K562 (cell line): ENCODE measurements around the gene TBRG1. TPM values are rescaled to one million over a fixed set of nuclear protein-coding genes. Genes with fewer than 3 reads are reported as not detected.
A peak's percentile ranks its signal among the peaks of the same experiment; 100 is the strongest.

Experiments used
- ARID4B ChIP-seq: sonication (generic); formaldehyde crosslinking; IDR thresholded peaks from 2 replicates; pipeline ENCODE4 v1.8.0; 2022; ENCODE audit warnings: mild to moderate bottlenecking, missing genetic modification reagents
- BMI1 ChIP-seq: fragments of 150-350 bp; IDR thresholded peaks from 2 replicates; pipeline ENCODE4 v1.6.1; 2014; ENCODE audit warnings: low read length
- CBX1 ChIP-seq: sonication (generic); IDR thresholded peaks from 2 replicates; pipeline ENCODE4 v1.6.1; 2016; ENCODE audit warnings: antibody characterized with exemption, low read depth, mild to moderate bottlenecking
- CBX8 ChIP-seq: fragments of 200-600 bp; sonication (generic); IDR thresholded peaks from 2 replicates; pipeline ENCODE4 v1.6.1; 2012; ENCODE audit warnings: borderline replicate concordance, mixed run types, low read depth, mild to moderate bottlenecking, moderate library complexity, mixed read lengths, low read length, control low read depth, inconsistent platforms; ENCODE audit not compliant: poor library complexity, severe bottlenecking; ENCODE audit errors: extremely low read depth
- CREBBP ChIP-seq: IDR thresholded peaks from one replicate; pipeline ENCODE4 v1.6.1; 2012; ENCODE audit warnings: low read depth, mild to moderate bottlenecking, control low read depth, inconsistent platforms, low read length
- MAFF ChIP-seq: IDR thresholded peaks from 2 replicates; pipeline ENCODE4 v1.6.1; 2012; ENCODE audit warnings: low read length, improper control_type of control experiment
- NBN ChIP-seq: fragments of 450-650 bp; IDR thresholded peaks from 2 replicates; pipeline ENCODE4 v1.6.1; 2016; ENCODE audit warnings: low read depth, mild to moderate bottlenecking
- PCBP2 ChIP-seq: fragments of 200-400 bp; formaldehyde crosslinking; IDR thresholded peaks from 2 replicates; pipeline ENCODE4 v1.6.1; 2018; ENCODE audit warnings: low read length, low read depth, mild to moderate bottlenecking, moderate library complexity; ENCODE audit not compliant: poor library complexity, severe bottlenecking
- POLR2H ChIP-seq: IDR thresholded peaks from 2 replicates; pipeline ENCODE4 v1.6.1; 2016; ENCODE audit warnings: missing genetic modification characterization, low read depth, mild to moderate bottlenecking, control low read depth, missing compliant biosample characterization, moderate library complexity
- RAD21 ChIP-seq, 2 experiments: fragments of 250-450 bp in 1 of 2; fragments of 450-650 bp in 1 of 2; sonication (Bioruptor Pico) in 1 of 2; formaldehyde crosslinking in 1 of 2; IDR thresholded peaks in 1 of 2; conservative IDR thresholded peaks in 1 of 2; 2 replicates each; pipeline versions ENCODE4 v1.4.0 to v1.8.0; 2020 to 2022; ENCODE audit warnings: mild to moderate bottlenecking in 2 of 2, moderate library complexity in 1 of 2
- RBM34 ChIP-seq: fragments of 200-400 bp; formaldehyde crosslinking; IDR thresholded peaks from 2 replicates; pipeline ENCODE4 v1.6.1; 2018; ENCODE audit warnings: low read length, borderline replicate concordance; ENCODE audit not compliant: insufficient read depth
- ZBTB7A ChIP-seq: IDR thresholded peaks from 2 replicates; pipeline ENCODE4 v1.6.1; 2011; ENCODE audit warnings: low read depth, mild to moderate bottlenecking, low read length, moderate library complexity, borderline replicate concordance; ENCODE audit not compliant: control insufficient read depth
- ZNF217 ChIP-seq: sonication (generic); formaldehyde crosslinking; IDR thresholded peaks from 2 replicates; pipeline ENCODE4 v1.8.0; 2022; ENCODE audit warnings: mild to moderate bottlenecking, missing genetic modification reagents
- ZNF23 ChIP-seq: fragments of 250-450 bp; sonication (Bioruptor Pico); IDR thresholded peaks from 2 replicates; pipeline ENCODE4 v1.4.0; 2020; ENCODE audit warnings: mild to moderate bottlenecking
- ZNF41 ChIP-seq: fragments of 250-450 bp; sonication (Bioruptor Pico); conservative IDR thresholded peaks from 2 replicates; pipeline ENCODE4 v1.4.0; 2020; ENCODE audit warnings: mild to moderate bottlenecking
- ZNF561 ChIP-seq: fragments of 450-650 bp; formaldehyde crosslinking; conservative IDR thresholded peaks from 2 replicates; pipeline ENCODE4 v1.4.0; 2020; ENCODE audit warnings: mild to moderate bottlenecking, moderate library complexity
- ZNF76 ChIP-seq: fragments of 250-450 bp; sonication (Bioruptor Pico); IDR thresholded peaks from 2 replicates; pipeline ENCODE4 v1.4.0; 2020; ENCODE audit warnings: mild to moderate bottlenecking, moderate library complexity, borderline replicate concordance
- polyA plus RNA-seq, 8 experiments: library from polyadenylated mRNA; depleted of rRNA in 4 of 8; stranded (reverse) in 5 of 8; unstranded in 3 of 8; fragments of >200 nt; fragmentation: Nextera tagmentation in 2 of 8; fragmentation: Illumina TruSeq in 1 of 8; extraction: Ambion mirVana in 2 of 8; extraction: Trizol in 1 of 8; gene quantifications; 2 replicates each; pipeline versions ENCODE4 v1.2.1 to v1.2.3, GENCODE V29; 2011 to 2014; ENCODE audit warnings: inconsistent platforms in 1 of 8, missing spikeins in 1 of 8
- total RNA-seq, 7 experiments: library from RNA; depleted of rRNA in 6 of 7; stranded (reverse); fragments of >200 nt in 6 of 7; fragmentation: Illumina TruSeq in 2 of 7; extraction: Trizol in 2 of 7; gene quantifications; 2 replicates each; pipeline versions ENCODE4 v1.2.1 to v1.2.3, GENCODE V29; 2011 to 2021; ENCODE audit warnings: low replicate concordance in 1 of 7
- TF ChIP-seq, protein P1 (sequence below): conservative IDR thresholded peaks from 2 replicates; pipeline ENCODE4 v1.6.1; 2011; ENCODE audit warnings: low read depth, mild to moderate bottlenecking, low read length; ENCODE audit not compliant: control insufficient read depth
- TF ChIP-seq, protein P2 (sequence below): fragments of 250-450 bp; sonication (Bioruptor Pico); IDR thresholded peaks from 2 replicates; pipeline ENCODE4 v1.8.0; 2021; ENCODE audit warnings: moderate library complexity, mild to moderate bottlenecking, inconsistent platforms
- TF ChIP-seq, protein P3 (sequence below): fragments of 250-450 bp; sonication (Bioruptor Pico); IDR thresholded peaks from 2 replicates; pipeline ENCODE4 v1.4.0; 2020; ENCODE audit warnings: mild to moderate bottlenecking, moderate library complexity

The TBRG1 gene
- total and polyA plus RNA-seq, 9 of the 15 experiments (the other 6 are each of a cell fraction or from before 2014, with no cell fraction given), result 8.7 to 30.0 (median 20.2) TPM

DNA sequence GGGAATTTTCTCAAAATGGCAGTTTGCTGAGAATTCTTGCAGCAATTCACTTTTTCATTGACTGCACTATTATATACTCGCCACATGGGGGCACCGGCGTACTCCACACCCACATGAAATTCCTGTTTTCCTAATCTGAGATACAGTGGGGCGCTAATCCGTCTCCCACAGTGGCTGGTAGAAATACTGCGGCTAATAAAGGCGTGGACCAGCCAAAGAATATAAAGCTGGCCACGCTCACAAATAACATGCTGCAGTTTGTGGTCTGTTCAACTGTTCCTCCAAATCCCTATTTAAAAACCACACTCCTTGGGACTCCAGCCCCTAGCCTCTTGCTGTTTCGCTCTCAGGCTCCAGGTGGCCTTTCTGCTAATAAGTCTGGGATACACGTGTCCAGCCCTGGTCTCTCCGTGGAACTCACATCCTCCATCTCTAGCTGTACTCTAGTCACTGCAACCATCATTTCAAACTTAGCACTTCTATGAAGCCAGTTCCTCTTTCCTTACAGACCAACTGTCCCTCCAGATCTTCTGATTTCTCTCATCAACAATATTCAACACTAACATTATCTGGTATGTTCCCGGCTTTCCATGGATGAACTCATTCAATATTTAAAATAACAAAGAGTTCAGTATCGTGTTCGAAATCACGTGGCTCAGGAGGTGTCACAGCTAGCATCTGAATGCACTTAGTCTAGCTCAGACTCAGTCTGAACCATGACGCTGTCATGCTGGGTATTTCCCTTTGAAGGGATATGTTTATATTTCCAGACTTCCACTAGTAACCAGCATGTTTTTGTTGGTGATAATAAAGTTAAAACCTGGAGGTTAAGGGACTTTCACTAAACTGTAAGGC, 22.0 kb downstream of the TBRG1 start (continued):
- TF ChIP-seq ARID4B (CRISPR knock-in tag) (no peak), BMI1 (no peak), RBM34 (no peak), CREBBP (no peak), ZNF76 (no peak), RAD21 (CRISPR knock-in tag; conservative IDR thresholded peaks at IDR 0.05 in 1 of 2, IDR thresholded peaks at IDR 0.05 in 1 of 2) (peak; percentile 86 to 88), POLR2H (no peak), ZNF41 (CRISPR knock-in tag) (no peak), ZNF217 (CRISPR knock-in tag) (no peak), ZBTB7A (no peak), CBX8 (no peak), PCBP2 (no peak), NBN (no peak), MAFF (no peak), ZNF23 (no peak), ZNF561 (no peak), CBX1 (no peak)
- TF ChIP-seq, protein P1, sequence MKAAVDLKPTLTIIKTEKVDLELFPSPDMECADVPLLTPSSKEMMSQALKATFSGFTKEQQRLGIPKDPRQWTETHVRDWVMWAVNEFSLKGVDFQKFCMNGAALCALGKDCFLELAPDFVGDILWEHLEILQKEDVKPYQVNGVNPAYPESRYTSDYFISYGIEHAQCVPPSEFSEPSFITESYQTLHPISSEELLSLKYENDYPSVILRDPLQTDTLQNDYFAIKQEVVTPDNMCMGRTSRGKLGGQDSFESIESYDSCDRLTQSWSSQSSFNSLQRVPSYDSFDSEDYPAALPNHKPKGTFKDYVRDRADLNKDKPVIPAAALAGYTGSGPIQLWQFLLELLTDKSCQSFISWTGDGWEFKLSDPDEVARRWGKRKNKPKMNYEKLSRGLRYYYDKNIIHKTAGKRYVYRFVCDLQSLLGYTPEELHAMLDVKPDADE, result no peak
- TF ChIP-seq, protein P2, sequence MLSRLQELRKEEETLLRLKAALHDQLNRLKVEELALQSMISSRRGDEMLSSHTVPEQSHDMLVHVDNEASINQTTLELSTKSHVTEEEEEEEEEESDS (CRISPR knock-in tag), result no peak
- TF ChIP-seq, protein P3, sequence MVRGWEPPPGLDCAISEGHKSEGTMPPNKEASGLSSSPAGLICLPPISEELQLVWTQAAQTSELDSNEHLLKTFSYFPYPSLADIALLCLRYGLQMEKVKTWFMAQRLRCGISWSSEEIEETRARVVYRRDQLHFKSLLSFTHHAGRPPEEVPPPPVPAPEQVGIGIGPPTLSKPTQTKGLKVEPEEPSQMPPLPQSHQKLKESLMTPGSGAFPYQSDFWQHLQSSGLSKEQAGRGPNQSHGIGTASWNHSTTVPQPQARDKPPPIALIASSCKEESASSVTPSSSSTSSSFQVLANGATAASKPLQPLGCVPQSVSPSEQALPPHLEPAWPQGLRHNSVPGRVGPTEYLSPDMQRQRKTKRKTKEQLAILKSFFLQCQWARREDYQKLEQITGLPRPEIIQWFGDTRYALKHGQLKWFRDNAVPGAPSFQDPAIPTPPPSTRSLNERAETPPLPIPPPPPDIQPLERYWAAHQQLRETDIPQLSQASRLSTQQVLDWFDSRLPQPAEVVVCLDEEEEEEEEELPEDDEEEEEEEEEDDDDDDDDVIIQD (CRISPR knock-in tag), result no peak
